Testis (tissue), 5 donors: Measurements from ENCODE around the gene CYP1A1. TPM values are rescaled to one million over a fixed set of nuclear protein-coding genes. Genes with fewer than 3 reads are reported as not detected.

ENCODE experiments used
- DNase-seq: peaks from one replicate; pipeline ENCODE4 v3.0.0-alpha.2; 2019
- H3K27ac ChIP-seq, 2 donors: fragments of 200-600 bp; sonication (generic); one replicate each; pipeline ENCODE4 v1.5.1; 2019
- H3K27me3 ChIP-seq: fragments of 200-600 bp; sonication (generic); one replicate; pipeline ENCODE4 v1.5.1; 2019
- H3K36me3 ChIP-seq: fragments of 200-600 bp; sonication (generic); one replicate; pipeline ENCODE4 v1.5.1; 2017; ENCODE audit warnings: low read depth; ENCODE audit errors: missing control alignments
- H3K4me1 ChIP-seq: fragments of 200-600 bp; sonication (generic); one replicate; pipeline ENCODE4 v1.5.1; 2019
- H3K4me3 ChIP-seq, 2 donors: fragments of 200-600 bp; sonication (generic); one replicate each; pipeline ENCODE4 v1.5.1; 2017 to 2019
- H3K9me3 ChIP-seq: fragments of 200-600 bp; sonication (generic); one replicate; pipeline ENCODE4 v1.5.1; 2017
- POLR2A ChIP-seq: fragments of 450-650 bp; IDR thresholded peaks from one replicate; pipeline ENCODE4 v1.6.1; 2017; ENCODE audit warnings: antibody characterized with exemption, mild to moderate bottlenecking, moderate library complexity
- WGBS, 2 donors: methylation state at CpG; one replicate each; pipeline ENCODE4 v1.1.5; 2018; 5-methylcytosine and 5-hydroxymethylcytosine counted together
- intact Hi-C: fragments of 100-400 bp; cut with DNase I; formaldehyde crosslinking; loops from one replicate; pipeline ENCODE4 v1.15.1; 2023; ENCODE audit warnings: low total_unique reads
- long read RNA-seq, 2 donors: transcript quantifications; one replicate each; lab custom pipeline, GENCODE V29; 2026
- polyA plus RNA-seq: library from polyadenylated mRNA; stranded (reverse); fragments of 350-450 nt; fragmentation: Illumina TruSeq; extraction: RNeasy Lipid Tissue Mini Kit (QIAGEN cat#74804); gene quantifications from one replicate; pipeline ENCODE4 v1.2.3, GENCODE V29; 2014; ENCODE audit warnings: low read depth, low replicate concordance; ENCODE audit not compliant: insufficient read depth
- total RNA-seq, 2 donors: library from RNA; depleted of rRNA; stranded (reverse); fragments of >200 nt; gene quantifications; one replicate each; pipeline ENCODE4 v1.2.3, GENCODE V29; 2016
- TF ChIP-seq, protein P1 (sequence below), 3 experiments: fragments of 450-650 bp in 2 of 3; fragments of 200-600 bp in 1 of 3; sonication (generic) in 1 of 3; IDR thresholded peaks; one replicate each; pipeline ENCODE4 v1.5.1; 2016 to 2019; ENCODE audit warnings: antibody characterized with exemption in 3 of 3, mild to moderate bottlenecking in 2 of 3, moderate library complexity in 1 of 3

The CYP1A1 gene
- under 1 TPM; 0.19 to 0.31 TPM for total RNA-seq
- polyA plus RNA-seq, result 5.6 TPM
- long read RNA-seq, donor 1, result 0 reads
- long read RNA-seq, donor 2, result 0 reads

GRCh38 chr15:74725225-74725774, at the start of gene CYP1A1:
CYP1A1 (minus strand) TSS chr15:74725528; CDS start chr15:74723097, 2,431 bp downstream.
- 1% methylated on average over 6 to 9 of the region's 10 CpGs for WGBS, 2 donors
- intact Hi-C loops, result no loop called here
- no peaks in the 10 kb centered on the region for H3K9me3 ChIP-seq
- peak within 1 kb of the TSS; percentile 54 to 59 for H3K4me3 ChIP-seq
- peak; percentile 28 for DNase-seq
- no peaks in the 10 kb centered on the region for H3K36me3 ChIP-seq
- no peak within 1 kb of the TSS for H3K27ac ChIP-seq
- peaks cover 12% of the 10 kb centered on the region for H3K4me1 ChIP-seq
- TF ChIP-seq POLR2A, result no peak
- TF ChIP-seq, protein P1, sequence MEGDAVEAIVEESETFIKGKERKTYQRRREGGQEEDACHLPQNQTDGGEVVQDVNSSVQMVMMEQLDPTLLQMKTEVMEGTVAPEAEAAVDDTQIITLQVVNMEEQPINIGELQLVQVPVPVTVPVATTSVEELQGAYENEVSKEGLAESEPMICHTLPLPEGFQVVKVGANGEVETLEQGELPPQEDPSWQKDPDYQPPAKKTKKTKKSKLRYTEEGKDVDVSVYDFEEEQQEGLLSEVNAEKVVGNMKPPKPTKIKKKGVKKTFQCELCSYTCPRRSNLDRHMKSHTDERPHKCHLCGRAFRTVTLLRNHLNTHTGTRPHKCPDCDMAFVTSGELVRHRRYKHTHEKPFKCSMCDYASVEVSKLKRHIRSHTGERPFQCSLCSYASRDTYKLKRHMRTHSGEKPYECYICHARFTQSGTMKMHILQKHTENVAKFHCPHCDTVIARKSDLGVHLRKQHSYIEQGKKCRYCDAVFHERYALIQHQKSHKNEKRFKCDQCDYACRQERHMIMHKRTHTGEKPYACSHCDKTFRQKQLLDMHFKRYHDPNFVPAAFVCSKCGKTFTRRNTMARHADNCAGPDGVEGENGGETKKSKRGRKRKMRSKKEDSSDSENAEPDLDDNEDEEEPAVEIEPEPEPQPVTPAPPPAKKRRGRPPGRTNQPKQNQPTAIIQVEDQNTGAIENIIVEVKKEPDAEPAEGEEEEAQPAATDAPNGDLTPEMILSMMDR (IDR thresholded peaks at IDR 0.05), result no peak
- no peaks in the 10 kb centered on the region for H3K27me3 ChIP-seq

DNA sequence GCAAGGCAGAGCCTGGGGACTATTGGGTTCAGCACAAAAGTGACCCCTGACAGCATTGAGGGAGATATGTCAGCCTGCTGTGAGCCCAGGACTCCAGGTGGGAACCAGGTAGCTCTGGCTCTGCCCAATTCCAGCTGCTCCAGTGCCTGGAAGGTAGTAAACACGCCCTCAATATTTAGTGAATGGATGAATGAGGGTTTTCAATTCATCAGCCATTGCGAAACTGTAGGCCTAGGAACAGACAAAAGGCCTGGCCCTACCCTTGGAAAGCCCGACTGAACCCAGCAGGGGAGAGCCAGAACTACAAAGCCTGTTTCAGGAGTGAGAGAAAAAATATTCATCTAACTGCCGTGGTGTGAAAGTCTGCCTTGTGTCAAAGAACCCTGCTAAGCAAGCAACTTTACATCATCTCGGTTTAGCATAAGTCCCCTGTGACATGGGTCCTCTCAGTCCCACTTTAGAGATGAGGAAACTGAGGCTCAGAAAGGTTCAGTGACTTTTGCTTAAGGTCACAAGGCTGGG, 48.5 kb upstream of the CYP1A1 start:
- 86 to 88% methylated on average over 5 of the region's 5 CpGs for WGBS, 2 donors
- Histone ChIP-seq H3K4me3 (no peak overlapping the region), H3K9me3 (no peaks in the 10 kb centered on the region), H3K36me3 (no peaks in the 10 kb centered on the region), H3K27me3 (no peaks in the 10 kb centered on the region), H3K4me1 (peaks cover 21% of the 10 kb centered on the region), H3K27ac (no peak overlapping the region)
- intact Hi-C loops, result no loop called here
- TF ChIP-seq, protein P1 (IDR thresholded peaks at IDR 0.05), result no peak
- no peak for TF ChIP-seq POLR2A
- no peak for DNase-seq

DNA sequence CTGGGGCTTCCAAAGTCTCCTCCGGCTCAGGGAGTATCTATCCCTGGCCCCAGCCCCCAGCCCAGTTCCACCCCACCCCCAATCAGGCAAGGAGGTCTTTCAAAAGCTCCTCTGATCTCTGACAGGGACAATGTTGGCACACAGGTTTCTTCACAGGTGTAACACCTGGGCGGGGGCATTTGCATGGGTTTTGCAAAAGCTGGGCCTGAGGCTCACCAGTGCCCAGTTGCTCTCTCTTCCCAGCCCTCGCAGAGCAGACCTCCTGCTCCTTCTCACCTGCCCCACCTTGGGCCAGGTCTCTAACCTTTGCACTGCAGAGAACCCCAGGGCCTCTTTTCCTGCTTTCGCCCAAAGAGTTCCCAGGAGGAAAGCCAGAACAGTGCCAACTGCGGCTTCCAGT, 48.0 kb upstream of the CYP1A1 start:
- no peaks in the 10 kb centered on the region for H3K27me3 ChIP-seq
- H3K4me1 ChIP-seq, result peaks cover 18% of the 10 kb centered on the region
- H3K36me3 ChIP-seq, result no peaks in the 10 kb centered on the region
- no peak overlapping the region for H3K27ac ChIP-seq
- H3K4me3 ChIP-seq, result no peak overlapping the region
- DNase-seq, result no peak
- WGBS, 2 donors, result 79 to 89% methylated on average over 2 to 5 of the region's 5 CpGs
- TF ChIP-seq POLR2A, result no peak
- TF ChIP-seq, protein P1 (IDR thresholded peaks at IDR 0.05), result no peak
- intact Hi-C loops, result no loop called here
- H3K9me3 ChIP-seq, result no peaks in the 10 kb centered on the region

GRCh38 chr15:74770211-74770903, 45.0 kb upstream of the CYP1A1 start:
- Histone ChIP-seq H3K36me3 (no peaks in the 10 kb centered on the region), H3K4me1 (peaks cover 10% of the 10 kb centered on the region), H3K4me3 (no peak overlapping the region), H3K27ac (no peak overlapping the region), H3K27me3 (no peaks in the 10 kb centered on the region), H3K9me3 (no peaks in the 10 kb centered on the region)
- TF ChIP-seq, protein P1 (IDR thresholded peaks at IDR 0.05), result no peak
- TF ChIP-seq POLR2A, result no peak
- intact Hi-C loops, result no loop called here
- WGBS, 2 donors, result 60 to 83% methylated on average over 3 to 4 of the region's 4 CpGs
- DNase-seq, result no peak
